GM19043 (cell line): ENCODE measurements around the gene ADSL.

Source experiments
- ATAC-seq: cut with Tn5 transposase; IDR thresholded peaks from one replicate; pipeline ENCODE4 v1.9.1; 2021; ENCODE audit warnings: low read depth; ENCODE audit not compliant: unreplicated experiment

ADSL gene

DNA sequence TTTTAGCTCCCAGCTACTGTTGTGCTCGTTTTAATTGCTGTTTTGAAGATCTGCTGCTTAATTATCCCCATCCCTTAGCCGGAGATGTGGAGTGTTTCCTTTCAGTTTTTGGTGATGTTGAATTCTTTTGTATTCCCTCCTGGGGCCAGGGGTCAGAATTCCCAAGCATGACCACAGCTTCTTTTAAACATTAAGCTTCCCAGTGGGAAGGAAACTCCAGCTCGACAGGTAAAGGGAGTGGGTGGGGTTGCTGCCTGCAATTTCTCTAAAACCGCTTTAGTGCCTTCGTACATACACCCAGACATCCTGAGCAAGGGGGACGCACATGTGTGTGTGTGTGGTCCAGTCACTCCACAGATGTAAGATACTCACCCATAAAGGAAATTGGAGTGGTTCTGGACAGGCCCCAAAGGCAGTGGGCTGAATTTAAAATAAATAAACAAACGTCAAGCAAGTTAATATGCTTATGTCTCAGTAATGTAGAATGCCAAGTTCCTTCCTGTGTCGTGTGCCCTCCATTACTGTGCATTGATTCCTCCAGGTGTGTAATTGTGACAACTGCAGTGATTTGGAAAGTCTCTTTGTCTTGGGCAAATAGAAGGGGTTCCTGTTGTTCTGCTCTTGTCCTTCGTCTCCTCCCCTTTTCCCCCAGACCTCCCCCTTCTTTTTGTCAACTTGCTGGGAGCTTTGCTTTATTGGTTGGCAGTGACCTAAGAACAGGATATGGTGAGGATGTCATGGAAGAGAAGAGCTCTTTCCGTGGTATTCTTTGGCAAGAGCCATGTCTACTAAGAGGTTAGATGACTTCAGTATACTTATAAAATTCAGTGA lies 19.2 kb upstream of the ADSL start:
- ATAC-seq: no peak

DNA sequence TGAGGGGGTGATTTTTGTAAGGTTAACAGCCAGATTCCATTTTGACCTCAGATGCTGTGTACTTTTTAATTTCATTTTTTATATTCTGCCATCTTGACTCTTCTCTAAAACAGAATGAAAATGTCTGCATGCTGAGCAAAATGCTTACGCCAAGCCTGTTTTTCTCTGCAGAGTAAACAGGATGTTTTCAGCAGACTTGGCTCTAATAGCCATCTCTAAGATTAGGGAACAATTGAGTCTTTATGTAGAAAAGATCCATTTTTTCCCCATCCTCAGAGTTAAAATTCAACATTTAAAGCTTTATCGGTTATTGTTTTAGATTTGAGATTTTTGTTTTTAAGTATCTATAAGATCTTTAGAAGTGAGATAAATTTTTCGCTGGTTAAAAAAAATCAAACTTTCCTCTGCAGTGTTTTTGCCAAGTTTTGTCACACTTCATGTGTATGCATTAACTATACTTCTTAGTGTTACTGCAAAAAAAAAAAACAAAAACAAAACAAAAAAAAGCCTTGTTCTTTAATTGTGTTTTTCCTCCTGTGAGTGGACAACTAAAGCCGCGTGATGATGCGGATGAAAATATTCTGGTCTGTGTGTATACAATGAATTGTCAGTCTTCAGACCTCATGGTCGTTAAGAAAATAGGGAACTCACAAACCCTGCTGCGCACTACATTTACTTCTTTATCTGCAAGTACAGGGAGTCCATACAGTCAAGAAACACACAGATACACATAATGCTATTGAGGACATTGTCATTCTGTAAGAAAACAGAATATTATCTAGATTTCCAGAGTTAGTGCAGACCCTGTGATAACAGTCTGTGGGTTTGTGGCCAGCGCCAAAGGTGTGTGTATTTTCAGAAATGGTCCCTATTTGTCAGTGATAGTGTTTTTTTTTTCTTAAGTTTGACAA lies 17.5 kb upstream of the ADSL start:
- ATAC-seq: no peak

DNA sequence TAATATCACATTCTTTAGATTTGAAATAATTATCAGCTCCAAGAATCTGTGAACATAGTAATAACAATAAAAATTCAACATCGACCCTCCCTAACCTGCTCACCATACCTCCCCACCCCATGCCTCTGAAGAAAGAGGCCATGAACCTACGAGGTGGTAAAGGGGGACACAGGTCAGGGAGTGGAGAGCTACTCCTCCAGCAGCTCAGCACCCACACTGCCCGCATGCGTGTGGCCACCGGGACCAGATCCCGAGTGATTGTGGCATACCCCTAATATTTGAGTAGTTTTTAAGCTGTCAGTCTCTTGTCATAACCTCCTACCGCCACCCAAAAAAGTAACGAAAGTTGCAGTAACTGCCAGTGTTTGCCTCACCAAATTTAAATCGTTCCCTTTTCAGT lies 16.8 kb upstream of the ADSL start:
- ATAC-seq: no peak

DNA sequence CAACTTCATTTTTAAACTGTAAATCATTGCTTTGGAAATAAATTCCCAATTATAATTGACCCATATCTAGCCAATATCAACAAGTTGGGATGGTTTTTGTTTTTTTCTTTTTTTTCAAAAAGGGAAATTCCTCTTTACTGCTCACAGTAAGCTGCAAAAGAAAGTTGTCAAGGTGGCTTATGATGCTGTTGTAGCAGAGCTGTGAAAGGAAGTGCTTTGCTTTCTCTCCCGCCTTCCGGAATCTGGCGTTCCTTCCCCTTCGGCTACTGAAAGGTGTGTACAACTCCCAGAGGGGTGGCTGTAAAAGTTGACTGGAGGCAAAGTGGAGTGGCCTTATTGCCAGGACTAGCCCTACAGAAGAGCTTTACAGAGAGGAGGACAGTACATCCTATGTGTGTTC lies 16.2 kb upstream of the ADSL start:
- no peak for ATAC-seq

DNA sequence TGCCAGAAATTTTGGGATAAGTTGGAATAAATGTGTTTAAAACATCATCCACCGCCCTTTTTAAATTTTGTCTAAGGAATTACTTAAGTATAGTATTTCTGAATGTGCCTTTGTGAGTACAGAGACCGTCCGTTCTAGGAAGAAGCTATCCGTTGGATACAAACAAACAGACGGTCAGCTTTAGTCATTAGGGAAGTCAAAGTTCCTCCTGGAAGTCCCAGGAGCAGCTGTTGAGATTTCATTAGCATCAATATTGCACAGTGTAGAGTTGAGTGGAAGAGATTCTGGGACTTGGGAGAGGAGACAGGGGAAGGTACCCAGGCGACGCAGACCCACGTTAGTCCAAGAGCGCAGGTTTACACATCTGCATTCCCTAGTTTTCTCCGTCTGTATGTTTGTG lies 15.7 kb upstream of the ADSL start:
- ATAC-seq: no peak

DNA sequence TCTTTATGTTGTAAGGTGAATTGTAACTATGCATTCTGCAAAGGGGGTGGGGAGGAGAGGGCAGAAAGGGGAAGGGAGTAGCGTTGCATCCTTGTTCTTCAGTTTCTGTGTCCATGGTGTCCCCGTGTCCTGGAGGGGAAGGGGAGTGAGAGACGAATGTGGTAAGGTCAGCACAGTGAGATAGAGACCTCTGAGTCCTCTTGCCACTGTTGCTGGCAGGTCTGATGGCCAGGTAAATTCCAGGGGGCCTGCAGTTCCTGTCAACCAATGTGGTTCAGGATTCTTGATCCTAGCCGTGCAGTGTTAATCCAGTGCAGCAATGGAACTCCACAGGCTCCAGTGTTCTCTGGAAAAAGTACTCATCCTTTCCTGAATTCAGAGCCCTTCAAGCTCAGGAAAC lies 14.6 kb upstream of the ADSL start:
- ATAC-seq: no peak

DNA sequence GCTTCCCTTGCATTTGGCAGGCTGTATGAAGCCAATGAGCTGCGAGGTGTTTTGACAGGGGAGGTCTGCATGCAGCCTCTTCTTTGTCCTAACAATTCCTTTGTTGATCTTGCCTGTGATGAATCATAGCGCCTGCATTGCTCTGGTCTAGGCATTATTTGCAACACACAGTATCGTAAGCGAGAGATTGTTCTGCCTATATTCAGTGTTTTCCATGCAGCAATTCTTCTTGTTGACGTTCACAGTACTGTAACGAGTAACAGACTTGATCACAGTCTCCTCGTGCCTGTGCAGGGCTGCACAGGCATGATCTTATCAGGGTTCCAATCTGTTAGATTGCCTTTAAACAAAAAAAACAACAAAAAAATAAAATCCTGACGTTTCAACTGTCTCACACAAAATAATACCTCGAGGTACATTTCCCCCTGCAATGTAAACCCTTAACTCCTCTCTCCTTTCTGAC lies 13.9 kb upstream of the ADSL start:
- ATAC-seq: no peak

DNA sequence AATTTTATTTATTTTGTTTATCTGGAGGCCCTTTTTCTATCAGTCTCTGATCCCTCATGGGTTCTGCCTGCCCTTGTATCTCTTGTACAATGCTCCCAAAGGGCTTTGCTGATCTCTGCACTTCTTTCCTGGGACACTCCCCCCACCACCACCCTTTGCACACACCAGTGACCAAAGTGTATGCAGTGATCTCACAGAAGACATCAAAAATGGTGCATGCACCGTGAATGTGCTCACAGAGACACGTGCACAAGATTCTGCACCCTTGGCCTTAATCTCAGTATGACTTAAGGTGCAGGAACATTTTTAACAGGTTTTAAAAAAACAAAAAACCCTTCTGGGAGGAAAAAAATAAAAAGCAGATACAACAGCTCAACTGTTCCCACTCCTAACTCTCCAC lies 12.2 kb upstream of the ADSL start:
- no peak for ATAC-seq

DNA sequence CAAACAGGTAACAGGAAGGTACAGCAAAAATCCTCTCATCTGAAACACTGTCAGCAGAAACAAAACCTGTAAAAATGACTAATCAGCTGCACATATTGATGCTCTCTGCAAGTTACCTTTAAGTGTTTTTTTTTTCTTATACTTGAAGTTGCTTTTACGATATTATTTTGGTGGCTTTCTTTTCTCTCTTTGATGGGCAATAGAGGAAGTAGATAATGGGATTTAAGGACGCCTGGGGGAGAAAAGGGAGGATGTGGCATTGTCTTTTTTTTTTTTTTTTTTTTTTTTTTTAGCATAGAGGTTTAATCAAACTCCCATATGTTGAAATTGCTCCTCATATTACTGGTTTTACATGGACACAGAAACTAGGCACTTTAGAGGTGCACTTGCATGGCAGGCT lies 11.4 kb upstream of the ADSL start:
- no peak for ATAC-seq

DNA sequence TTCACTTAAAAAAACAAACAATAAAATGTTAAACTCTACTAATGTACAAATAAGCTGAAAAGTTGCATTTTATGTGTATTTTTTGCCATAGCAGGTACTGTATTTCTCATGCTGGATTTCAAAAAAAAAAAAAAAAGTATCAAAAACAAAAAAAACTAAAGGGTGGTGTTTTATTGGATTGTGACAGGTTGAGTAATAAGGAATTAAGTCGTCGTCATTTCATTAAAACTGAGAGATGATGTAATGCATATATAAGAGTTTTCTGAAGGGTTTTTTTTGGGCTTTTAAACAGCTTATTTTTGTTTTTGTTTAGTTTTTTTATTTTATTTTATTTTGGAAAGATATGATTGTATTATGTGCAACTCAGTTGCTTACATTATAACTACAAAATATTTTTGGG lies 10.9 kb upstream of the ADSL start:
- ATAC-seq: no peak

DNA sequence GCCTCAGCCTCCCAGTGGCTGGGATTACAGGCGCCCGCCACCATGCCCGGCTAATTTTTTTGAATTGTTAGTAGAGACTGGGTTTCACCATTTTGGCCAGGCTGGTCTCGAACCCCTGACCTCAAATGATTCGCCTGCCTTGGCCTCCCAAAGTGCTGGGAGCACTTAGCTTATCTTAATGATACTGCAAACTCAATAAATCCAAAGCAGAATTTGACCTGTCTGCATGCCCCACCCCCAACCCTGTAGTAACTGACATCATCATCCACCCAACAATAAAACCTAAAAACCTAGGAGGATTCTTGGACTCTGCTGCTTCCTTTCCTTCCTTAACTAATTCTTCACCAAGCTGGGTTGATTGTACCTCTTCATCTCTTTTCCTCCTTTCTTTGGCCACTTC lies 6.3 kb upstream of the ADSL start:
- no peak for ATAC-seq

DNA sequence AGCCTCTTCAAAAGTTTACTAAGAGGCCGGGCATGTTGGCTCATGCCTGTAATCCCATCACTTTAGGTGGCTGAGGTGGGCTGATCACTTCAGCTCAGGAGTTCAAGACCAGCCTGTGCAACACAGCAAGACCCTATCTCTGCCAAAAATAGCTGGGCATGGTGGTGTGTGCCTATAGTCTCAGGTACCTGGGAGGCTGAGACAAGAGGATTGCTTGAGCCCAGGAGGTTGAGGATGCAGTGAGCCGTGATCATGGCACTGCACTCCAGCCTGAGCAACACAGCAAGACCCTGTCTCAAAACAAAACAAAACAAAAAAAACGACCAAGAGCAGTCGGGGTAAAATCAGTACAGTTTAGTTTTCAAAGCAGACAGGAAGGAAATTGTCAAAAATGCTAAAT lies 4.7 kb upstream of the ADSL start:
- no peak for ATAC-seq

DNA sequence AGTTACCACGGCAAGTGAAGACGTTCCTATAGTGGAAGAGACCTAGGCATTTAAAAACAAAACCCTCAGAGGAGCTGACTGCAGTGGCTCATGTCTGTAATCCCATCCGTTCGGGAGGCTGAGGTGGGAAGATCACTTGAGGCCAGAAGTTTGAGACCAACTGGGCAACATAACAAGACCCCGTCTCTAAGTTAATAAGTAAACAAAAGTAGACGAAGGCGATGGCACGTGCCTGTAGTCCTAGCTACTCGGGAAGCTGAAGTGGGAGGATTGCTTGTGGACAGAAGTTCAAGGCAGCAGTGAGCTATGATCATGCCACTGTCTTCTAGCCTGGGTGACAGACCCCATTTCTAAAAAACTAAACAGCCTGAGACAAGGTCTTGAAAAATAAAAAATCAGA lies 3.8 kb upstream of the ADSL start:
- no peak for ATAC-seq

DNA sequence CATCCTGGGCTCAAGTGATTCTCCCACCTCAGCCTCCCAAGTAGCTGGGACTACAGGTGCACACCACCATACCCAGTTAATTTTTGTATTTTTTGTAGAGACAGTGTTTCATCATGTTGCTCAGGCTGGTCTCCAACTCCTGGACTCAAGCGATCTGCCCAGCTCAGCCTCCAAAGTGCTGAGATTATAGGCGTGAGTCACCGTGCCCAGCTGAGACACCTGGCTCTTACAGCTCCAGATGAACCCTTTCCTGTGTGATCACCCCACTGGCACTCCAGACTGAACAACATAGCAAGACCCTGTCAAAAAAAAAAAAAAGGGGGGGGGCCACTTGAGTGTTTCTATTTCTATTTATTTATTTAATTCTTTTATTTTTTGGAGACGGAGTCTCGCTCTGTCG lies 1.0 kb upstream of the ADSL start:
- no peak for ATAC-seq

DNA sequence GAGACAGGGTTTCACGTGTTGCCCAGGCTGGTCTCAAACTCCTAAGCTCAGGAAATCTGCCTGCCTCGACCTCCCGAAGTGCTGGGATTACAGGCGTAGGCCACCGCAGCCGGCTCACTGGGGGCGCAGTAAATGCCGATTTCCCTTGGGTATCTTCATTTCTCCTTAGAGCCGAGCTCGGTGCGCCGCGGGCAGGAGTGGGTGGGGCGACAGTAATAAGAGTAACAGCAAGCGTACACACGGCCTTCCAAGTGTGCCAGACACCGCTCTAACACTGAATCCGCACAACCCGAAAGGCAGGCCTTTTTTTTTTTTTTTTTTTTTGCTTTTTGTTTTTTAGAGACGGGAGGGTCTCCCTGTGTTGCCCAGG lies 500 bp upstream of the ADSL start:
- ATAC-seq: no peak

DNA sequence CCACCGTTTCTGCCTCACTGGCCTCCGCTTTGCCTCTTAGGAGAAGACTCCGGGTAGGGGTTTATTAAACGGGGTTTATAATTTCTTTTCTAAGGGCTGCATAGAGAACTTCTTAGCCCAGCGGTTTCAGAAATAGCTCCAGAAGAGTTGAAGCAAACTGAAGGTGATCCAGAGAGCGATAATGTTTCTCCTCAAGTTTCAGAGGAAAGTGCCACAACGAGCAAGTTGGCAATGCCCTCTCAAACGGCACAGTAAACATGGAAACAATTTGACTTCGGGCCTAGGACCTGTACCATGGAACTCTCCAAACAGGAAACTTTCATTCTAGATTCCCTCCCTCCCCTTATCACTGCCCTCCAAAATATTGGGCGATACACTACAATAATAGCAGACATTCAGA lies 1.0 kb downstream of the ADSL start:
- no peak for ATAC-seq

DNA sequence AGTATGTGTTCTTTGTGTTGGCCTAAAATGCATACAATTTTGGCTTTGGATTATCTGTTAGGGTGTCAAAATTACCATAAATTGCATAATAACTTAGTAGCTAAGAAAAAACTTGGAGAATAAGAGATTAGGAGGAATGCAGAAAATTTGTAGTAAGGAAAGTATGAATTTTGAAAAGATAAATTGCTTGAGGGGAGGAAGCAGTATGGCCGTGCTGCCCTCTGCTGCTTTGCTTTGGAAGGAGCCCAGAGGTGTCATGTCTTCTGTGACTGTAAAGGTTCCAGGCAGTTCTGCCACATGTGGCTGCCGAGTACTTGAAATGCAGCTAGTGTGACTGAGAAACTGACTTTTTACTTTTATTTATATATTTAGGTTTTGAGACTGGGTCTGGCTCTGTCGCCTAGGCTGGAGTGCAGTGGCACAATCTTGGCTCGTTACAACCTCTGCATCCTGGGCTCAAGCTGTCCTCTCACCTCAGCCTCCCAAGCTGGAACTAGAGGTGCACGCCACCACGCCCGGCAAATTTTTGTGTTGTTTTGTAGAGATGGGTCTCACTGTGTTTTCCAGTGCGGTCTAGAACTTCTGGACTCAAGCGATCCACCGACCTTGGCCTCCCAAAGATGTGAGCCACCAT lies 1.8 kb downstream of the ADSL start:
- ATAC-seq: no peak

DNA sequence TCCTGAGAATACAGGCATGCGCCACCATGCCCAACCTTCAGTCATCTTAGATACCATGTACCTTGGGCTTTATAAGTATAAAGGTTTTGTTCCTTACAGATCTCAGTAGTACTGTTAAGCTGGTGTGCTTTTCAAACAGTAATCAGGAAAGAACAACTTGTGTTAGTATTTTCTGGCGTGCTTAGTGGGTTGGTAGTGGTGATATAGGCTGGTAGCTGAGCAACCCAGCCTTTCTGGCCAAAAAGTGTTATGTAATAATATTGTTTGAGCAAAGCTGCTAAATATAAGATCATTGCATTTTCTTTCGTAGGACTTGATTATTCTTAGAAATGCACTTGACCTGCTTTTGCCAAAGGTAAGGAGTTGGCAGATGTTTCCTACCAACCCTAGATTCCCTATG lies 6.5 kb downstream of the ADSL start:
- no peak for ATAC-seq

DNA sequence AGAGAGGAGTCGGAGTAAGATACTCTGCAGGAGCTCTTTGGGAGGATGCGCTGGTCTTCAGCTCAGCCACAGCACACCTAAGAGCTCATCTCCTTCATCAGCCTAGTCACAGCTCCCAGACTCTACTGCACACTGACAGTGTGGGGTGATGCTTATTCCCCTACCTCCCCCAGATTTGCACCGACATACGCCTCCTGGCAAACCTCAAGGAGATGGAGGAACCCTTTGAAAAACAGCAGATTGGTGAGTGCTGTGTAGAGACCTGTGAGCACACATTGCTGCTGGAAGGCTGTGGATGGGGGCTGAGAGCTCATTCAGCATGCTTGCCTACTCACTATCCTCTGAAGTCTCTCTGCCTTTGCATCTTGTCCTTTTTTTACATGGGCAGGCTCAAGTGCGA lies 14.8 kb downstream of the ADSL start:
- no peak for ATAC-seq

DNA sequence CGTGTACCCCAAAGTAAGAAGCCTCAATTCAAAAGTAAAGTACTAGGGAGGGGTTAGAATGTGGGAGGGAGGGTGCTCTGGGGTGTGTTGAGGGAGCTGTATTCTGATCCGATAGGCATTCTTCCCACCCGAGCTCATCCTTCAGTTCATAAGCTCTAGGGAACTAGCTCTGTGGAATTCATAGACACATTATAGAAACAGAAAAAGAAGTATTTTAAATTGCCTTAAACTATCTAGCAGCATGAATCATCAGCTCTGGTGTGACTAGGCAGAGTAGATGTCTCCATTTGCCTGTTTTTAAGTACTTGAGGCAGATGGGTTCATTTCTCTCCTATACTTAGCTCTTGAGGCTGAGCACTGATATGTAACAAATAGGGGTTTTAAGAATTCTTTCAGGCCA lies 16.8 kb downstream of the ADSL start:
- no peak for ATAC-seq

DNA sequence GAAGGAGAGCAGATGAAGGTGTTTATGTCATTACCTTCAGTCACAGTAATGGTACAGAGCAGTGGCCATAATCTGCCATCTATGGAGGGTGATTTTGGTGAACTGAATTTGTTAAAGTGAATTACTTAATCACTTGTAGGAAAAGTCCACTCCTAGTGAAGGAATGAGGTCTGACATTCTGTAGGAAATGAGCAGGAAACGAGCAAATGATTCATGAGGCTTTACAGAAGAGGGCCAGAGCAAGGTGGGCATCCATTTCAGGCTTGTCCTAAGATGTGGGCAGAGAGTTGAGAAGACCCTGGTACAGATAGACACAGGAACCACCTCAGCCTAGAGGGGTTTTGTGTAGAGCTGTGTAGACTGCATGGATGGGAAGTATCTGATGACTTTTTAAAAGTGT lies 18.1 kb downstream of the ADSL start:
- no peak for ATAC-seq
